ENCODE measurements around the gene PTH2.

- no peak for TF ChIP-seq POLR2A (IDR thresholded peaks at IDR 0.05)
- TF ChIP-seq EP300 (IDR thresholded peaks at IDR 0.05), result no peak
- no peak for TF ChIP-seq CTCF (IDR thresholded peaks at IDR 0.05)
Observed at GRCh38 chr19:49423071-49423984, at the start of gene PTH2.
